ENCODE results near the gene SGMS1.
"Not testable (repeated sequence)": the region's sequence is repeated elsewhere in the genome, so short reads cannot be mapped to it uniquely, and the experiment has no call there.

DNA sequence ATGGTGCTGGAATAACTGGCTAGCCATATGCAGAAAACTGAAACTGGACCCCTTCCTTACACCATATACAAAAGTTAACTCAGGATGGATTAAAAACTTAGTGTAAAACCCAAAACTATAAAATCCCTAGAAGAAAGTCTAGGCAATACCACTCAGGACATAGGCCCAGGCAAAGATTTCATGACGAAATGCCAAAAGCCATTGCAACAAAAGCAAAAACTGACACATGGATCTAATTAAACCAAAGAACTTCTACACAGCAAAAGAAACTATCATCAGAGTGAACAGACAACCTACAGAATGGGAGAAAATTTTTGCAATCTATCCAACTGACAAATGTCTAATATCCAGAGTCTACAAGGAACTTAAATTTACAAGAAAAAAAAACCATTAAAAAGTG lies 75.3 kb downstream of the SGMS1 start:
- TF ChIP-seq, protein P1, sequence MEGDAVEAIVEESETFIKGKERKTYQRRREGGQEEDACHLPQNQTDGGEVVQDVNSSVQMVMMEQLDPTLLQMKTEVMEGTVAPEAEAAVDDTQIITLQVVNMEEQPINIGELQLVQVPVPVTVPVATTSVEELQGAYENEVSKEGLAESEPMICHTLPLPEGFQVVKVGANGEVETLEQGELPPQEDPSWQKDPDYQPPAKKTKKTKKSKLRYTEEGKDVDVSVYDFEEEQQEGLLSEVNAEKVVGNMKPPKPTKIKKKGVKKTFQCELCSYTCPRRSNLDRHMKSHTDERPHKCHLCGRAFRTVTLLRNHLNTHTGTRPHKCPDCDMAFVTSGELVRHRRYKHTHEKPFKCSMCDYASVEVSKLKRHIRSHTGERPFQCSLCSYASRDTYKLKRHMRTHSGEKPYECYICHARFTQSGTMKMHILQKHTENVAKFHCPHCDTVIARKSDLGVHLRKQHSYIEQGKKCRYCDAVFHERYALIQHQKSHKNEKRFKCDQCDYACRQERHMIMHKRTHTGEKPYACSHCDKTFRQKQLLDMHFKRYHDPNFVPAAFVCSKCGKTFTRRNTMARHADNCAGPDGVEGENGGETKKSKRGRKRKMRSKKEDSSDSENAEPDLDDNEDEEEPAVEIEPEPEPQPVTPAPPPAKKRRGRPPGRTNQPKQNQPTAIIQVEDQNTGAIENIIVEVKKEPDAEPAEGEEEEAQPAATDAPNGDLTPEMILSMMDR (IDR thresholded peaks at IDR 0.05): not testable (repeated sequence)
- not testable (repeated sequence) for TF ChIP-seq POLR2AphosphoS5 (IDR thresholded peaks at IDR 0.05); POLR2A (IDR thresholded peaks at IDR 0.05; ENCODE audit: low read depth); EP300 (IDR thresholded peaks at IDR 0.05)
